KBM-7 (cell line): ENCODE results near the gene ABCC4.

ENCODE experiments used
- DNase-seq: peaks from one replicate; pipeline ENCODE4 v3.0.0-alpha.2; 2015
- in situ Hi-C: fragments of 300-500 bp; cut with MboI; formaldehyde crosslinking; loops from 2 replicates; pipeline ENCODE4 v1.14.3; 2020; ENCODE audit warnings: low sequenced_read_pairs, low pct_unique_long_range_greater_than_20kb, mixed read lengths

ABCC4 gene

DNA sequence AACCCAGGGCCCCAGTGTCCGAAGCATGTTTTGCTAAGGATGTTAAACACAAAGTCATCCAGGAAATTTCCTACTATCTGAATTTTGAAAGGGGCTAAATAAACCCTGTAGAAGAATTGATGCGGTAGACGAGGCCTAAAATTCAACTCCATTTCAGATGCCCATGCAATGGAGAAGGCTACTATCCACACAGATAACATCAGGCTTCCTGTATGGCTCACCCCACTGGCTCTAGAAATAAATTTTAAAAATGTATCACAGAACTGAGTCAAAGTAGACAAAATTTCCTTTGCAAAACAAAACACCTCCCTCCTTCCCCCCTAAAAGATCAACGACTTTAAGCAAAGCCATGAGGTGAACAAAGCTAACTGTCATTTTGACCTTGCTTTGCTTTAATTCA, 188.4 kb downstream of the ABCC4 start:
- in situ Hi-C loops, result no loop called here
- no peak for DNase-seq

DNA sequence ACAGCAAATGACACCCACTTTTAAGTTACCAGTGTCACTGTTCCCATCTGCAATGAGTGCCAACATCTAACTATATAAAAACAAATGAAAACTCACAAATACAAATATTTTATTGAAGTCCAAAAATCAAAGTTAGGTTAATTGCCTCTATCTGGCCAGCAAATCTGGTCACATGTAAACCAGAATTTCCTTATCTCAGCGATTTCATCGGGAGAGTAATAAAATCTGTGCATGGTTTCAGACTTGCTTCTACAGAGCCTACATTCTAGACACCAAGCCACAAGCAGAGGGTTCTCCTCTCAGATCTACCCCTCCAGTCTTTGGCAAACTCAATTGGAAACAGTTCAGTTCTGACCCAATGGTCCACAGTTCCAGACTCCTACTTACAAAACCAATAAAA, 189.6 kb downstream of the ABCC4 start:
- no peak for DNase-seq
- in situ Hi-C loops, result no loop called here

DNA sequence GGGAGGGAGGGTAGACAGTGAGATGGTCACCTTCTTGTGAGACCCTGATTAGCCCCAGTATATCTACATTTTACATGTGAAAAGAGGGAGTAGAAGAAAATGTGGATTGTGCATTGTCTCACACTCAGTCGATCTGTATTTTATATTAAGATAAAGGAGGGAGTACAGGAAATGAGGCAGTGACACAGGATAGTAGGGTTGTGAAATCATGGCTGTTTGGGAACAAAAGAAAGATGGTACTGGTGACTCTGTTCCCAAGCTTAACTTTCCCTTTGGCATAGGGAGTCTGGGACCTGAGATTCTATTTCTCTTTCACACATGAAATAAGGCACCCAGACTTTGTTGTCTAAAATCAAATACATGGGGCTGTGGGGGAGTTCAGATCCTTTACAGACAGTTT, 194.7 kb downstream of the ABCC4 start:
- in situ Hi-C loops, result no loop called here
- DNase-seq, result no peak

DNA sequence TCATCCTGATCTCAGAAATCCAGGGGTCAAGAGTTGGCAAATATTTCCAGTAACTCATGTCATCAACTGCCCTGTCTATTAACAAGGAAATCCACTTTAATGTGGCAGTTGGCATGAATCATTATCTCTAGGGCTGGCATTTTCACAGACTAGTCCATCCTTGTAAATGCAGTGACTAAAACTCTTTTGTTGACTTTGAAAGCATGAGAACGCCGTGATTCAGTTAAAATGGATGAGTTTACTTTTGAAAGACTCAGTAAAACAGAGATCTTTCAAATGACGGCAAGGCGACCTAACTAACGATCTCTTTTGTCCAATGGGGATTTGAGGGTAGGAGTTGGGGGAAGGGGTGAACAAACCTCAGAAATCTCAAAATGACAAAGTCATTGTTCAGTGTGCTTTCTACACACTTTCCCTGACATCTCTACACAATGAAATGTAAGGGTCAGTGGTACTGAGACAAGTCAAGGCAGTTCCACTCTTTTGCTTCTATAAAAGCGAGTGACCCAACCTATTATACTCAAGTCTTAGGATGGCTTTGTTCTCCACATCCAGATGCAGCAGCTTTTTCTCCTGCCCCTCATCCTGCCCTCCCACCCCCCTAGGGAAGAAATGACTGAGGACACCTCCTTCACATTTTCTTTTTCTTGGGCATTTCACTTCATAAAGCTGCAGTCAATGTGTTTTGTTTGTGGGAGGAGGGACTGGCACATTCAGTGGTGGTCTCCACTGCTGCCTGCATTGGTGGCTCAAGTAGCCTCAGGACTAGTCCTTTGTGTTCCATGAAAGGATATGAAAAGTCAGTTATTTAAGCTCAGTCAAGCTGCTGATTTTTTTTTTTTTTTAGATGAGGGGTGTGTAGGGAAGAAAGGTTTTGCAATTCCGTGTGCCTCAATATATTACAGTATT, 200.5 kb downstream of the ABCC4 start:
- DNase-seq, result no peak
- in situ Hi-C loops, result no loop called here

DNA sequence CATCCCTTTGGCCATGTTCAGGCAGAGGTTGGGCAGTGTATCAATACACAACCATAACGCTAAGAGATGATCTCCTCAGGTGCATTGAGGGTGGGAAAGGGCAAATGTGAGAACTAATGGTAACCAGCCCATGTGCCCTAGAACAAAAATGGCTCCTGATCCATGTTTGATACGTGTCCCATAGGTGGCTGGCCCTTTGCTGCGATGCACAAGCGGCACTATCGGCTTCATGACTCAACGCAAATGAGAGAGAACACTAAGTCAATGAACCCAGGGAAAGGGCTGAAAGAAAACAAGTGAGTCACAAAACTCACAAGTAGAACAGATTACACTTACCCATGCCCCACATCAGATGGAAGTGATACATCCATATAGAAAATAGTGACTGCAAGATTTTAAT, 201.7 kb downstream of the ABCC4 start:
- in situ Hi-C loops, result no loop called here
- DNase-seq, result no peak

DNA sequence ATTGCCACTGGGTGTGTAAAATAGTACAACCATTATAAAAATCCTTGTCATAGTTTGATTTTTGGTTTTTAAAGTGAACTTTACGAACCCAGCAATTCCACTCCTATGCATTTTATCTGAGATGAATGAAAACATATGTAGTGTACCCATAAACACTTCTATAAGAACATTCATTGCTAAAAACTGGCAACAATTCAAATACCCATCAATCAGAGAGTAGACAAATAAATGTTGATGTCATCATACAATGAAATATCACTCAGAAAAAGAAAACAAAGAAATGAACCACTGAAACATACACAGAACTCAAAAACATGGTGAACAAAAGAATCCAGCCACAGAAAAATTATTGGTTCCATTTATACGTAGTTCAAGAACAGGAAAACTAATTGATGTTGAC, 202.3 kb downstream of the ABCC4 start:
- DNase-seq, result no peak
- in situ Hi-C loops, result no loop called here

DNA sequence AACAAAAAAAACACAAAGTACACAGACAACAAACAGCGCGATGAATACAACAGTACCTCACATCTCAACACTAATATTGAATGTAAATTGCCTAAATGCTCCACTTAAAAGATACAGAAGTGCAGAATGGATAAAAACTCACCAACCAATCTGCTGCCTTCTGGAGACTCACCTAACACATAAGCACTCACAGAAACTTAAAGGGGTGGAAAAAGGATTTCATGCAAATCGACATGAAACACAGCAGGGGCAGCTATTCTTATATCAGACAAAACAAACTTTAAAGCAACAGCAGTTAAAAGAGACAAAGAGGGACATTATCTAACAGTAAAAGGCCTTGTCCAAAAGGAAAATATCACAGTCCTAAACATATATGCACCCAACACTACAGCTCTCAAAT, 209.5 kb downstream of the ABCC4 start:
- in situ Hi-C loops, result no loop called here
- no peak for DNase-seq

DNA sequence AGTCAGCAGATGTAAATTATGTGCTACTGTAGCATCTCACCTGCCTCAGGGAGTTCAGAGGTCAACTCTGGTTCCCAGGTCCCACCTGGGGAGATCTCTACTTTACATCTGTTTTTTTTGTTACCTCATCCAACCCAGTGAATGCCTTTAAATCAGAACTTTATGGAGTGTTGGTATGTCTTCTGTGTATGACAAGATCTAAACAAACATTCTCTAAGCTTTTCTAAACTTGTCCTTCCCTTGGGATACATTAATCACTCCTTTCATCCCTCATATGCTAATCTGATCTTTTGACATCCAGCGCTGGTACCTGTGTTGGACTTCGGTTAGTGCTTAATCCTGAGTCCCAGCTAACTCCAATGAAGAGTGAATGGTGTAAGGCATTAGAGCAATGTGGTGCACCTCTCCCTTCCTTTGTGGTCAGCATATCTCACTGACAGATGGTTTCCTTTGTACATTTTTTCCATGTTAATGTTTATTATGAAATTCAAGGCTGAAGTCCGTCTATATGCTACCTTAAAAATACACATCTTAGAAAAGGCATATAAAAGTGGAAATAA, 213.4 kb downstream of the ABCC4 start:
- peak; percentile 80 for DNase-seq

DNA sequence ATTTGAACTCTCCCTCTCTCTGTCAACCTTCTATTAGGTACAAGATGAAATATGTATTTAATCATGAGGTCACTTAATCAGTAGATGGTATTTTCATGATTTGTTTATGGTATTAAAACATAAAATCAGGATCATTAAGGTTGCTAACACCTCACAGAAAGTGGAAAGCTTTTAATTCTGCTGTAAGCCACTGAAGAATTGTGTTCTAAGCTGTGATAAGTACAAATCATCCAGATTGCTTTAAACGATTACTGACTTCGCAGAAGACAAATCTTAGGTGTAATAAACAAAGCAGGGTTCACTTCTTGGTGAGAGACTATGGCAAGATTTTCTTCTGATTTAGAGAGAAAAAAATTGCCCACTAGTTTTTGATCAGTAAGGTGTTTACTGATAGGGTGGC, 214.5 kb downstream of the ABCC4 start:
- no peak for DNase-seq
- in situ Hi-C loops, result no loop called here

More for the DNA sequence above, 213.4 kb downstream of the ABCC4 start:
- in situ Hi-C loops, result no loop called here

DNA sequence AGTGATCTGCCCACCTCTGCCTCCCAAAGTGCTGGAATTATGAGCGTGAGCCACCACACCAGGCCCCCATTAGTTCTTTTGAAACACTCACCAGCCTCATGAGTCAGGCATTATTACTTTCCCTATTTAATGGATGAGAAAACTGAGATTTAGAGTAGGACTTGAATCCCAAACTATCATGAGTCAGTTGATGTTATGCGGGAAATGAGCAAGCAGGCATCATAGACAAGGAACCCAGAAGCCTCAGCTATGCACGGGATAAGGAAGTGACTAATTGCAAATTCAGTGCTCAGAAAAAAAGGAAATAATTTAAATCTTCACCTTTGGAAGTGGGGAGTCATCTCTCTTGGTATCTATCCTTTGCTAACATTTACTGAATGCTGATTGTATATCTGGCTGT, 217.5 kb downstream of the ABCC4 start:
- in situ Hi-C loops, result no loop called here
- peak; percentile 11 for DNase-seq

DNA sequence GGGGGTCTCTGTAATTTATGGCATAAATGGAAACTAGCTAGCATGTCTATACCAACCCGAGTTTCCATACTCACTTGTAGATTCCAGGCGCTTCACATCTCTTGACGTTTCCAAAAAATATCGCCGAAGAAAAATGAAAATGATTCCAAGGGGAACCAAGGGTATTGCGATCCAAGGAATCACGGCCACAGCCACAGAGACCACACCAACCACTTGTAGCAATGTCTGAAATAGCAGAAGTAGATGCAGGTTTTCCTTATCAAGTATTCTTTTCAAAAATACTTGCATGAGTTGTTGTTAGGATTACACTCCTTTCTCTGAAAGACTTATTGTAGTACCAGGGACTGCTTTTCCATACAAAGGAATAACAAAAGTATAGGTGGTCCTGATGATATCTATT, 218.2 kb downstream of the ABCC4 start:
- DNase-seq, result no peak
- in situ Hi-C loops, result no loop called here

DNA sequence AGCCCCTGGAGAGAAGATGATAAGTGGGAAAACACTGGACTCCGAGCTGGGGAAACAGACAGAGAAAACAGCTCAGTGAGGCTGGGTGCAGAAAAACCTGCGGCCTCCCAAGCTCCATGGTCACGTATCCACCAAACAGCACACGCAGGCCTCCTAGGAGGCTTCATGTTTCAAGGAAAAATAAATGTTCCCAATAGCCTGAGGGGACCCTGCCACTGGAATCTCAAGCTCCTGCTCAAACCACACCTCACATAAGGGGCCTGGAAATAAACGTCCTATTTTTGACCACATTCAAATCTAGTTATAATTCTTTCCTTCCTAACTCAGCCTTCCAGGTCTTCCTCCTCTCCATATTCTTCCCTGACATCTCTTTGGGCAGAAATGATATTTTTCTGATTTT, 225.7 kb downstream of the ABCC4 start:
- no peak for DNase-seq
- in situ Hi-C loops, result no loop called here

DNA sequence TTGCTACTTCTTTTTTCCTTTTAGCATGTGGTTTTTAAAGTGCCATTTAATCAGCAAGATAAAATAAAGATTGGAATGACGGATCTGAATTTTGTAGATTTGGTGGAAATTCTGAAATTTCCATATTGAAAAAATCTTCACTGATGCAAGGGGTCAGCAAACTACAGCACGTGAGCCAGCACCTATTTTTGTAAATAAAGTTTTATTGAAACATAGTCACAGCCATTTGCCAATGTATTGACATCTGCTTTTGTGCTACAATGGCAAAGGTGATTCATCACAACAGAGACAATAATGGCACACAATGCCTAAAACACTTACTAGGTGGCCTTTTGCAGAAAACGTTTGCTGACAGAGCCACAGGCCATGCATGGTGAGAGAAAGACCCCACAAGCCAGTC, 226.4 kb downstream of the ABCC4 start:
- in situ Hi-C loops, result no loop called here

DNA sequence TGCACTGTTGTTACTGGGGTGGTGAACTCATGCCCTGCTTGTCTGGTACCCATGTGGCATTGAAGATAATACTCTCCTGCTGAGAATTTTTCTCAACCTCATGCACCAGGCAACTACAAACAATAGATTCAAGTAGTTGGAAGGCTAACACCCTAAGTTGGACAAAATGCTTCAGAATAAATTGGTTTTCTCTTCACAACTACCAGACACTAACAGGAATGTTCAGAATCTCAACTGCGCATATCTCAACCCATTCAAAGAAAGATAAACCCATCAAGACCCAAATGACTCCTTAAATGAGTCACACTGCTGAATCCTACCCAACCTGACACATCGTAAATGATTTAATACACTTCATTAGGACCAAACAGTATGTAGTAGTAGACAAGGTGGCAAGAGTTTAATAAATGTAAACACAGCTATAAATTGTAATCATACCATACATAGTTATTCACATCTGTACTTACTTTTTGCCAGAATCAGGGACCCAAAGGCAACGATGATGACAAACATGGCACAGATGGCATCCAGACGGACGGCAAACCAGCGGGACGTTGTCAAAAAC, 227.4 kb downstream of the ABCC4 start:
- no peak for DNase-seq
- in situ Hi-C loops, result no loop called here

More for the DNA sequence above, 226.4 kb downstream of the ABCC4 start:
- no peak for DNase-seq

DNA sequence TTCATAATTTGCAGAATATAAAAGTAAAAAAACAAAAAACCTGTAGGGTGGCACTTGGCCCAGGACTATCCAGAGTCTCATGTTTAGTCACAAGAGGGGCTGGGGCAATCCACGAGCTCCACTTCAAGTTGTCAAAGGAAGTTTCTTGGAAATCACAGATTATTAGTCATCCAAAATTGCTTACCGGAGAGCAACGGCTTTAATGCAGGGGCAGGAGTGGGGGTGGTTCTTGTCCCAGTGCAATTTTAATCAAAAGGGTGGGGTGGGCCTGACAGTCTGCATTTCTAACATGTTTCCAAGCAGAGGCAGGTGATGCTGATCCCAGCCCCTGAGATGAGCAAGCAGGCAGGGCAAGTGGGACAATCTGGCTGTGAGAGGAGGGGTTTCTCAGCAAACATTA, 233.9 kb downstream of the ABCC4 start:
- in situ Hi-C loops, result no loop called here
- DNase-seq, result no peak

DNA sequence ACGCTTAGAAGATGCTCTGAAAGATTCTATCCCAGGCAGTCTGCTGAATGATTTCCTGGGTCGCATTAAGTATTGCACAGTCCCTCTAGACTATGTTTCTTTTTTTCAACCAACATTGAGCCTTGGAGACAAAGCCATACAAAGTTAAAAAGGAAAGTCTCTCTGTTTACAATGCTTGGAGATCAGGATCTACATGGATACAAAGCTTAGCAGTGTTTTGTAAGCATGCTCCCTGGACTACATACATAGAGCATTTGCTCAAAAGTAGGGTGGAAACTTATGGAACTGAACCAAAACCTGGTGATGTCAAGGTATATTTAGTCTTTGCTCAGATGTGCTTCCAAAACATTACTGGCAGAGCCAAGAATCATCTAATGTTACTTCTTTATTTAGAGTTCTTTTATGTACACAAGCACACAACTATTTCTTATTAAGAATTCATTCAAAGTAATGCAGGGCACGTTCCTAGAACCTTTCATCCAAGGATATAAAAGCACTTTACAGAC, 241.2 kb downstream of the ABCC4 start:
- in situ Hi-C loops, result no loop called here
- no peak for DNase-seq

DNA sequence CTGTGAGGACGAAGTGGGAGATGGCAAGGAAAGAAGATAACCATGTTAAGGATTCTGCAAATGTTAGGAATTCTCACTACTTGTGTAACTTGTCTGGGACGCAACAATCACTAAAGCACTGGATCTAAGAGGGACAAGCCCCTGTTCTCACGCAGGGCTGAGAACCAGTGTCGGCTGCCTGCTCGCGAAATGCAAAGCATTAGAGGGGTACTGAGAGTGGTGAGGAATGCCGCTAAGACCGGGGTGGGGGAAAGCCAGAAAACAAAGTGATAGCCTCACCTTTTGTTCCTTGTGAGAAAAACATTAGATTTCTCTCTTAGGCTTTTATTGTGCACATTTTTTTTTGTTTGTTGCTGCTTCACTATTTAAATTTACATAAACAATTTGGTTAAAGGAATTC, 241.9 kb downstream of the ABCC4 start:
- in situ Hi-C loops, result no loop called here
- no peak for DNase-seq

DNA sequence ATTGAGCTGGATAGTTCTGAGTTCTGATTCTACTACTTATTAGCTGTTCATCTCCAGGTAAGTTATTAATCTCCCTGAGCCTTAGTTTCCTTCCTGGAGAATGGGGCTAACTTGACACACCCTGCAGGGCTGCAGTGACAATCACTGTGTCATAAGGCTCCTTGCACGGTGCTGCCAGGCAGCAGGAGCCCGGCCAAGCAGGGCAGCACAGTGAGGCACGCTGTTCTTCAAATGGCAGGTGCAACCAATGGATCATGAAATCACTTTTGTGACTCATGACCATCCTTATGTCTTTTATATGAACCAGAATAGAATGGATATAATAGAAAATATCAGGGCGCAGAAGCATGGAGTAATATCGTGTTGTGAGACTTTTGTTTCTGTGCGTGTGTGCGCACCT, 242.6 kb downstream of the ABCC4 start:
- in situ Hi-C loops, result no loop called here
- DNase-seq, result no peak

DNA sequence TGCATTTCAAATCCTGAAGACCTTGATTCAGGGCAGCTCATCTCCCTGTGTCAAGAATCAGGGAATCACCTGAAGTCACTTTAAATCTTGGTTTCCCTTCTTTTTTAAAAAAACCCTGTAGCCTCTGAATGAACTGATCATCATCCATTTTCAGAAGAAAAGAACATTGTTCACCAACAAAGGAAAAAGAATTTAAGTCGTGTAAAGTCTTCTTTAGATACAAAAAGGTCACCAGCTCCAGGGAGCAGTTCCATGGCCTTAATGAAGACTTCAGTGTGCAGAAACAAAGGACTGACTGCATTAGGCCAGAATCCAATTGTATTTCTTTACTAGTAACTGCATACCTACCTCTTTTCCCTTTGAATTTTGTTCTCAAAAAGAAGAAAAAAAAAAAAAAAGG, 245.0 kb downstream of the ABCC4 start:
- in situ Hi-C loops, result no loop called here
- DNase-seq, result no peak

DNA sequence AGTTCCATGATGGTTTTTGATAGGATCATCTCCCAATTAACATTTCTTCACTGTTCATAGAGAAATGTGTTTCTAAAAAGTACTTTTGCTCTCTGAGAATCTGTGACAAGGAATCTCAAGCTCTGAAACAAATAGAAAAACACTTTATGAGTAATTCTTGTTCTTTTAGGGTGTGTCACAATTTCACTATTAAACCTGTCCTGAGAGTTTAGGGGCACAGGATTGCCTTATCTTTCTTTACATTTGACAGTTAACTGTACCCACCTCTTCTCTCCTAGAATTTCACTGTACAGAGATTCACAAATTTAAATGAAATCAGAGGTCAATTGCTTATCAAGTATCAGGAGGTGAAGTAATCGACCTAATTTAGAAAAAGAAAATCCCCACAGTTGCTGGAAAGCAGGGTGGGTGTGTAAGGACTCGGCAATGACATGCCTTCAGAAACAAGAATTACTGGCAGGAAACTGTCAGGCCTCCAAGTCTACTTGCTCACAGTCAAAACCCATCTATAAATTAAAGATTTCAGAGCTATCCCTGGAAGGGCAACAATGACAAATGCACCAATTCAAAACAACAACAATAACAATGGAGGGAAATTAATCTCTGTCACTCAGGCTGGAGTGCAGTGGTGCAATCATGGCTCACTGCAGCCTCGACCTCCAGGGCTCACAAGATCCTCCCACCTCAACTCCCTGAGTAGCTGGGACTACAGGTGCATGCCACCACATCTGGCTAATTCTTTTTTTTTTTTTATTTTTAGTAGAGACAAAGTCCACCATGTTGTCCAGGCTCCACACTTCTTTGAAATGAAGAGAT, 250.2 kb downstream of the ABCC4 start:
- in situ Hi-C loops, result no loop called here
- no peak for DNase-seq
